Astrocyte of the cerebellum (primary cell): ENCODE data around the gene DBN1.

Experiments
- DNase-seq: peaks from one replicate; pipeline ENCODE4 v3.0.0-alpha.2; 2011; ENCODE audit warnings: low read depth
- H3K4me3 ChIP-seq: 2 replicates; pipeline ENCODE4 v1.5.1; 2011; ENCODE audit warnings: mild to moderate bottlenecking, low read depth, low read length, moderate library complexity
- in situ Hi-C: cut with HindIII; loops from 2 replicates; pipeline ENCODE4 v1.10.0; 2017; ENCODE audit warnings: low sequenced_read_pairs
- TF ChIP-seq, protein P1 (sequence below): IDR thresholded peaks from 2 replicates; pipeline ENCODE4 v1.5.1; 2012; ENCODE audit warnings: low read length, low read depth, moderate library complexity, mild to moderate bottlenecking; ENCODE audit errors: missing control alignments

DBN1 gene

DNA sequence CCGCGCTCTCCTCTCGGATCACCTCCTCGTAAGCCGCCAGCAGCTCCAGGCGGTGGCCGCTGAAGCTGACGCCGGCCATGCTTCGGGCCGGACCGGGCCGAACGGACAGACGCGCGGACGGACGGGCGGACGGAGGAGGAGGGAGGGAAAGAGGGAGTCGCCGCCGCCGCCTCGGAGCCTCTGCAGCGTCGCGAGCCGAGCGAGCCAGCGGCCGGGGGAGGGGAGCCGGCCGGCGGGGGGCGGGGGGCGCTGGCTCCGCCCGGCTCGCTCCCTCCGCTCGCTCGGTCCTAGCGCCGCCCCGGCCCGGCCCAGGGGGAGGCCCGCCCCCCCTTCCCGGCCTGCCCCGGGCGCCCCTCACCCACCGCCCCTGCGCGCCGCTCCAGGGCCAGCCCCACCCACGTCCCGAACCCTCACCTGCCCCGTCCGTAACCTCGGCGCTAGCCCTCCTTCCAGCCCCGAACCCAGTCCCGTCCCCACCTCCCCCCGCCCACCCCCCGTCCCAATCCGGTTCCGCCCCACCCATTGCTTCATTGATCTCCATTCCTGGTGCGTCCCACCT, at the start of gene DBN1:
DBN1 (minus strand) TSS at position 192 of the 559 bp plus-strand sequence; CDS start at position 79, 113 bp downstream.
- DNase-seq, result no peak
- in situ Hi-C loops, result no loop called here
- peak within 1 kb of the TSS; percentile 54 for H3K4me3 ChIP-seq
- TF ChIP-seq, protein P1, sequence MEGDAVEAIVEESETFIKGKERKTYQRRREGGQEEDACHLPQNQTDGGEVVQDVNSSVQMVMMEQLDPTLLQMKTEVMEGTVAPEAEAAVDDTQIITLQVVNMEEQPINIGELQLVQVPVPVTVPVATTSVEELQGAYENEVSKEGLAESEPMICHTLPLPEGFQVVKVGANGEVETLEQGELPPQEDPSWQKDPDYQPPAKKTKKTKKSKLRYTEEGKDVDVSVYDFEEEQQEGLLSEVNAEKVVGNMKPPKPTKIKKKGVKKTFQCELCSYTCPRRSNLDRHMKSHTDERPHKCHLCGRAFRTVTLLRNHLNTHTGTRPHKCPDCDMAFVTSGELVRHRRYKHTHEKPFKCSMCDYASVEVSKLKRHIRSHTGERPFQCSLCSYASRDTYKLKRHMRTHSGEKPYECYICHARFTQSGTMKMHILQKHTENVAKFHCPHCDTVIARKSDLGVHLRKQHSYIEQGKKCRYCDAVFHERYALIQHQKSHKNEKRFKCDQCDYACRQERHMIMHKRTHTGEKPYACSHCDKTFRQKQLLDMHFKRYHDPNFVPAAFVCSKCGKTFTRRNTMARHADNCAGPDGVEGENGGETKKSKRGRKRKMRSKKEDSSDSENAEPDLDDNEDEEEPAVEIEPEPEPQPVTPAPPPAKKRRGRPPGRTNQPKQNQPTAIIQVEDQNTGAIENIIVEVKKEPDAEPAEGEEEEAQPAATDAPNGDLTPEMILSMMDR, result no peak

DNA sequence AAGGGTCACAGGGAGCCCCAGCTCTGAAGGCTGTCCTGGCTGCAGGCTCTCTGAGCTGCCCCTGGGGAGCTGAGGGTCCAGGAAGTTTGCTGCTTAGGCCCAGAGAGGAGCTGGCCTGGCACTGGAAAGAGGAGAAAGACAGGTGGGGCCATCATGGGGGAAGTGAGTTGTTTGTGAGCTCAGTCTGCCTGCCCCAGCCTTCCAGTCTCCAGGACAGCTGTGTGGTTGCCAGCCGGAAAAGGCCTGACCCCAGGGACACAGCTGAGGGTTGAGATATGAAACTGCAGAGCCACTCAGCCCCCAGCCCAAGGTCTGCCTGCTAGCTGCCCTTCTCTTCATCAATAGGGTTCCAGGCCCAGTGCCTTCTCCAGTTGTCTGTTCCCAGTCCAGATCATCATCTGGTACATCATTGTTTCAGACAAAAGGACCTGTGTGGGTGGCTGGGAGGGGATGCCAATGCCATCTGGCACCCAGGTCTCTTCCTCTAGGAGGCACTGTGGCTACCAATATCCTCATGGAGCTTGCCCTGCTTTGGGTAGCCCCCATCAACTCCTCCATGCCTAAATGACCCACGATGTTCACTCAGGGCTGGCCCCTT, 47.6 kb upstream of the DBN1 start:
- no peak for DNase-seq
- TF ChIP-seq, protein P1, result no peak
- no peak overlapping the region for H3K4me3 ChIP-seq
- in situ Hi-C loops, result no loop called here

DNA sequence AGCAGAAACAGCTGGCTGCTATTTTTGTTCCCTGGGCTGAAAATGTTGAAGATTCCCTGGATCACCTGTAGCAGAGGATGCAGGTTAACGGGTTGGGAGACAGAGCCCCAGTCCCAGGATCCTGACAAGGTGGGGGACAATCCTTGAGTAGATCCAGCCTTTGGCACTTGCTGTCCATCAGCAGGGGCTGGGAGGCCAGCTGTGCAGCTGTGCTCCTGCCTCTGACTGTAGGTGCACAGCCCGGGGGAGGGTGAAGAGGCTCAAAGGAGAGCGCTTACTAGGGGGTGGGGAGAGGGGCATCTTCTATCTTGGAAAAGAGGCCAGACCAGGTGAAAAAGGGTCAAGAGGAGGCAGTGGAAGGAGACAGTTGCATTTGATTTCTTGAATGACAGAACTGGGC, 46.8 kb upstream of the DBN1 start:
- no peak overlapping the region for H3K4me3 ChIP-seq
- in situ Hi-C loops, result no loop called here
- DNase-seq, result no peak
- TF ChIP-seq, protein P1, result no peak

DNA sequence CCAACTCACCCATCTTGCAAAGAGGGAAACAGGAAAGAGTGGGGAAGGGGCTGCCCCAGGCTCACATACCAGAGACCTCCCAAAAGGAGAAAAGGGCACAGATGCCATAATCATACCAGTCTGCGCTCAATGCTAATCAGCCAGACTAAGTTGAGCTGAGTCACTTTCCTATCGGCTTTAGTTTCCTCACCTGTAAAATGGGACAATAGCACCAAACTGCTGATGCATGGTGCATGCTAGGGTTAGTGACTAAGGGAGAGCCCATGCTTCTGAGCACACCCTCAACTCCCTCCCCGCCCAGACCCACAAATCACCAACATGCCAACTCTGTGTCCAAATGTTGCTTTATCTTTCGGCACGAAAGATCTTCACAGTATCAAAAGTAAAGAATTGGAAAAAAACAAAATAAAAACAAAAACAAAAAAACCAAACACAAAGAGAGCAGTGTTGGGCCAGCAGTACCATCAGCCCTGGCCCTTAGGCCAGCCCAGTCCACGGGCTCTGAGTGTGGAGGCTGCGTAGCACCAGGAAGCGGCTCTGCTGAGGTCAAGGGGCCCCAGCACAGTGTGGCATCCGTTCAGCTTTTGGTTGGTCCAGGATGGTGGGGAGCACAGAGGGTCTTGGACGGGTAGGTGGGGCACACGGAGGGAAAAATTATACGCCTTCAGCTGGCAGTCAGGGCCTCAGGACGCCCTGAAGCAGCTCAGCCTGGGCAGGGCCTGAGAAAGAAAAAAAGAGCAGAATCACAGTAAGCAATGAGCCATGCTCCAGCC, 46.2 kb upstream of the DBN1 start:
- TF ChIP-seq, protein P1, result no peak
- in situ Hi-C loops, result no loop called here
- H3K4me3 ChIP-seq, result no peak overlapping the region

DNA sequence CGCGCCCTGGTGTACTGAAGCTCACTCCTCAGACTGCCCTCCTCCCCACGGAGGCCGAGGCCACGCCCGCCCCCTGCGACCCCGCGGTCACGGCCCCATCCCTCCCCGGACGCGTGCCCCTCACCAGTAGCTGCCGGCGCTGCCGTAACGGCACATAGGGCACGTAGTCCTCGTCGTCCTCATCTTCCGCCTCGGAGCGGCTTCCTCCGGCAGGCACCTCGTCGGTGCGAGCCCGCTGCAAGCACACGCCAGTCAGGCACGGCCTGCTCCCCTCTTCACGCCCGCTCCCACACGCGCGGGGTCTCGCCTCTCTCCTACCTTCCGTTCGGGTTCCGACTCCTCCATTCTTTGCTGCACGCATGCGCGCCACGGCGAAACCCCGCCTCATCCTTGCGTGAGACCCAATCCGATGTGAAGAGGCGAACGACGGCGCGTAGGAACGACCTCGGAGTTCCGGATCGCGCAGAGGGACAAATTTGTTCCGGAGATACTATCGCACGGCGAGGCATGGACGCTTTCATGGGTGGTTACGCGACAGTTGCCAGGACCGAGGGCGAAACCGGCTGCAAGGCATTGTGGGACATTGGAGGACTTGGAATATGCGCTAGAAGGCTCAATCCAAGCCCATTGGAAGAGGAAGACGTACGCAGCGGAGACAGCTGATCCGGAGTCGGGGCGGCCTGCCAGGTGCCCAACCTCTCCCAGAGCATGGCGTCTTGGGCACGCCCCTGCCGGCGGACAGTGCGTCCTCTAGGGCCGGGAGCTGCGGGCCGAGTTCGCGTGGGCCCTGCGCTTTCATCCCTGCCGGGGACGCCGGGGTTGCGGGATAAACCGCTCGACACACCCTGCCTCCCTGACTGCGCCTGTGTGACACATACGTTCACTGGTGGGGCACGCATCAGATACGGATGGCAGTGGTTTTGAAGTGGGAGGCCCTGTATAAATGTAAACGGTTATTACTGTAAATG, 43.5 kb upstream of the DBN1 start, which contains the start of gene DDX41:
DDX41 (minus strand) TSS at position 361 of the 968 bp plus-strand sequence; CDS start at position 345, 16 bp downstream.
- peak; percentile 97 for DNase-seq
- in situ Hi-C loops, result no loop called here
- TF ChIP-seq, protein P1, result no peak
- H3K4me3 ChIP-seq, result peak within 1 kb of the TSS; percentile 98

More for the DNA sequence above, 46.2 kb upstream of the DBN1 start:
- no peak for DNase-seq

DNA sequence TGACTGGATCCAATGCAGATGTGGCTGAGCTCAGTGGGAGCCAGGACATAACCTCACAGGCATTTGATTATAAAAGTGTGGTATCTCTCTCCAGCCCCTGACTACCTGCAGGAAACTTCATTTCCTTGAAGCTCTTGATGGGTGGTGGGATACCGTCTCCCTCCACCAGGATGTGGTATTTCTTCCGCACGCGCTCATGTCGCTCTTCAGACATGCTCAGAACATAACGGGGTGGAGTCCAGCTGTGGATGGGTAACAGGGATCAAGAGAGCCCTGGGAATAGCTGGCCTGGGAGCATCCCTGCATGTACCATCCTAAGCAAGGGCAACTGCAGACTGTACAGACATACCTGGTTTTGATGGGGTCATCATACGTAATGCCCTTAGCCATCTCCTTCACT, 42.1 kb upstream of the DBN1 start:
- in situ Hi-C loops, result no loop called here
- peak overlapping the region; percentile 98 for H3K4me3 ChIP-seq
- TF ChIP-seq, protein P1, result no peak
- no peak for DNase-seq
